Caco-2 (cell line): Measurements from ENCODE around the gene KCNQ5. TPM values are rescaled to one million over a fixed set of nuclear protein-coding genes. Genes with fewer than 3 reads are reported as not detected.

Experiments
- BruUV-seq: library from RNA; stranded (reverse); fragments of 400-500 nt; replicated peaks from 2 replicates; lab custom pipeline; 2021; lab: Mats Ljungman, UMichigan
- CTCF ChIA-PET: fragments of 300-600 bp; sonication (Branson Sonifier 250); formaldehyde crosslinking; loops from one replicate; lab custom pipeline; 2022; ENCODE audit warnings: antibody characterized with exemption; lab: Charles Lee
- POLR2A ChIA-PET: fragments of 300-600 bp; sonication (Branson Sonifier 250); formaldehyde crosslinking; loops from one replicate; lab custom pipeline; 2022; ENCODE audit warnings: antibody characterized with exemption; lab: Charles Lee
- DNase-seq, 2 experiments: peaks; one replicate each; pipeline versions ENCODE4 v3.0.0 to v3.0.0-alpha.2; 2020 to 2022
- H3K27me3 ChIP-seq: replicated peaks from 2 replicates; pipeline ENCODE4 v1.6.0; 2011; ENCODE audit warnings: low read length; ENCODE audit not compliant: control insufficient read depth, insufficient read depth
- H3K36me3 ChIP-seq: 2 replicates; pipeline ENCODE4 v1.5.1; 2011; ENCODE audit warnings: low read length; ENCODE audit not compliant: control insufficient read depth, insufficient read depth
- H3K4me1 ChIP-seq: fragments of 250-450 bp; sonication (Bioruptor Pico); 2 replicates; pipeline ENCODE4 v1.5.1; 2020; ENCODE audit warnings: mild to moderate bottlenecking
- H3K4me3 ChIP-seq: 2 replicates; pipeline ENCODE4 v1.5.1; 2011; ENCODE audit warnings: low read depth, mild to moderate bottlenecking, control low read depth, low read length
- H3K9me3 ChIP-seq: fragments of 250-450 bp; sonication (Bioruptor Pico); 2 replicates; pipeline ENCODE4 v1.5.1; 2020; ENCODE audit warnings: mild to moderate bottlenecking, moderate library complexity
- H3K27ac Mint-ChIP-seq: one replicate; pipeline ENCODE4 v1.8.0; 2022; ENCODE audit warnings: mixed read lengths; ENCODE audit not compliant: unreplicated experiment
- H3K27me3 Mint-ChIP-seq: one replicate; pipeline ENCODE4 v1.8.0; 2022; ENCODE audit warnings: mixed read lengths; ENCODE audit not compliant: insufficient read depth, unreplicated experiment
- H3K36me3 Mint-ChIP-seq: one replicate; pipeline ENCODE4 v1.8.0; 2022; ENCODE audit warnings: mild to moderate bottlenecking, mixed read lengths; ENCODE audit not compliant: insufficient read depth, unreplicated experiment
- H3K4me1 Mint-ChIP-seq: one replicate; pipeline ENCODE4 v1.8.0; 2022; ENCODE audit warnings: low read depth, mixed read lengths; ENCODE audit not compliant: unreplicated experiment
- H3K4me3 Mint-ChIP-seq: one replicate; pipeline ENCODE4 v1.8.0; 2022; ENCODE audit warnings: mild to moderate bottlenecking, moderate library complexity, mixed read lengths; ENCODE audit not compliant: unreplicated experiment
- H3K9me3 Mint-ChIP-seq: one replicate; pipeline ENCODE4 v1.8.0; 2022; ENCODE audit warnings: mixed read lengths; ENCODE audit not compliant: unreplicated experiment
- CTCF ChIP-seq, 2 experiments: fragments of 200-600 bp in 1 of 2; IDR thresholded peaks; 1 replicate in 1 of 2; 2 replicates in 1 of 2; pipeline versions ENCODE4 v1.5.1 to v1.8.0; 2011 to 2022; ENCODE audit warnings: antibody characterized with exemption in 1 of 2, control low read depth in 1 of 2, inconsistent platforms in 1 of 2, low read depth in 1 of 2, low read length in 1 of 2, mild to moderate bottlenecking in 1 of 2, moderate library complexity in 1 of 2; ENCODE audit not compliant: insufficient read depth in 1 of 2, severe bottlenecking in 1 of 2, unreplicated experiment in 1 of 2
- intact Hi-C: fragments of 100-400 bp; cut with micrococcal nuclease; formaldehyde crosslinking; loops from one replicate; pipeline ENCODE4 v1.10.0; 2022; ENCODE audit not compliant: unreplicated experiment
- total RNA-seq: library from RNA; stranded (reverse); gene quantifications from 2 replicates; pipeline ENCODE4 v1.2.3, GENCODE V29; 2022

Gene KCNQ5
- total RNA-seq, 1 experiment from 2014 or later, result 0.20 TPM

DNA sequence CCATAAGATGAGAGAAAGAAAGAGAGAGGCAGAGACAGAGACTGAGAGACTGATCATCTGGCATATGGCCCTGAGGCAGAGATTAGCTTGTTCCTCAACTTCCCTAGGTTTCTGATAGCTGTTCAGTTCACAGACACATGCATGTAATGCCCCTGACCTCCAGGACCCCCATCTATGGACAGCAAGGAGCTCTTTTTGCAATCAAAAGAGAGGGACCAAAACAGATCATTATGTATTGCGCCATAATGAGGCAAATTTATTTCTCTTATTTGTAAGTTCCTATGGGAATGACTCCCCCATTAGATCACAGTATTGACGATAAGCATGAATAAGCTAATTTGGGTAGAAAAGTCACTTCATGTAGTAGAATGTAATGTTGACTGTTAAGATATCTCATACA is 25.6 kb downstream of the KCNQ5 start:
- H3K9me3 ChIP-seq, result no peaks in the 10 kb centered on the region
- no peaks in the 10 kb centered on the region for H3K36me3 ChIP-seq
- H3K4me1 ChIP-seq, result no peaks in the 10 kb centered on the region
- ChIA-PET CTCF (no interaction called here), POLR2A (no interaction called here)
- Mint-ChIP-seq H3K27me3 (peaks cover 15% of the 10 kb centered on the region), H3K36me3 (no peaks in the 10 kb centered on the region), H3K4me3 (no peak overlapping the region), H3K9me3 (no peaks in the 10 kb centered on the region), H3K27ac (no peak overlapping the region), H3K4me1 (no peaks in the 10 kb centered on the region)
- no peak for TF ChIP-seq CTCF (IDR thresholded peaks at IDR 0.05; ENCODE audit: insufficient read depth in 1 of 2, low read depth in 1 of 2, low read length in 1 of 2, severe bottlenecking in 1 of 2, unreplicated experiment in 1 of 2)
- intact Hi-C loops, result no loop called here
- DNase-seq, result no peak
- H3K4me3 ChIP-seq, result no peak overlapping the region
- no peaks in the 10 kb centered on the region; the same call in 1 of the 2 replicates for H3K27me3 ChIP-seq
- no TSS peak for BruUV-seq

- ChIA-PET CTCF (interaction anchor here (0.5 kb wide), 1 partner anchor 243 kb away, joined by 3 read pairs; no protein-coding TSS in a partner anchor), POLR2A (no interaction called here)
- Mint-ChIP-seq H3K4me3 (no peak overlapping the region), H3K9me3 (no peaks in the 10 kb centered on the region), H3K27ac (no peak overlapping the region), H3K36me3 (no peaks in the 10 kb centered on the region), H3K4me1 (no peaks in the 10 kb centered on the region), H3K27me3 (peaks cover 14% of the 10 kb centered on the region)
- H3K4me3 ChIP-seq, result no peak overlapping the region
- BruUV-seq, result no TSS peak
- TF ChIP-seq CTCF (IDR thresholded peaks at IDR 0.05; ENCODE audit: insufficient read depth in 1 of 2, low read depth in 1 of 2, low read length in 1 of 2, severe bottlenecking in 1 of 2, unreplicated experiment in 1 of 2), result no peak
- no peaks in the 10 kb centered on the region; the same call in 1 of the 2 replicates for H3K27me3 ChIP-seq
- no peaks in the 10 kb centered on the region for H3K4me1 ChIP-seq
- H3K36me3 ChIP-seq, result no peaks in the 10 kb centered on the region
- H3K9me3 ChIP-seq, result no peaks in the 10 kb centered on the region
- intact Hi-C loops, result no loop called here
- DNase-seq, result no peak
Measured at GRCh38 chr6:72649032-72649984, 27.4 kb downstream of the KCNQ5 start.

GRCh38 chr6:72650081-72650745 is 28.3 kb downstream of the KCNQ5 start:
- Mint-ChIP-seq H3K9me3 (no peaks in the 10 kb centered on the region), H3K4me3 (no peak overlapping the region), H3K4me1 (no peaks in the 10 kb centered on the region), H3K36me3 (no peaks in the 10 kb centered on the region), H3K27ac (no peak overlapping the region), H3K27me3 (peaks cover 13% of the 10 kb centered on the region)
- no peak for DNase-seq
- TF ChIP-seq CTCF (IDR thresholded peaks at IDR 0.05; ENCODE audit: insufficient read depth in 1 of 2, low read depth in 1 of 2, low read length in 1 of 2, severe bottlenecking in 1 of 2, unreplicated experiment in 1 of 2), result no peak
- Histone ChIP-seq H3K4me3 (no peak overlapping the region), H3K9me3 (no peaks in the 10 kb centered on the region), H3K27me3 (no peaks in the 10 kb centered on the region; the same call in 1 of the 2 replicates), H3K36me3 (no peaks in the 10 kb centered on the region), H3K4me1 (no peaks in the 10 kb centered on the region)
- ChIA-PET POLR2A (no interaction called here), CTCF (no interaction called here)
- intact Hi-C loops, result no loop called here
- no TSS peak for BruUV-seq
